AG10803 (cell line): ENCODE results near the gene SHOC2.
"Not testable (repeated sequence)": the region's sequence is repeated elsewhere in the genome, so short reads cannot be mapped to it uniquely, and the experiment has no call there.

Source experiments
- DNase-seq: peaks from one replicate; pipeline ENCODE4 v3.0.0; 2010; ENCODE audit warnings: low read depth
- H3K4me3 ChIP-seq: 2 replicates; pipeline ENCODE4 v1.5.1; 2011; ENCODE audit warnings: mild to moderate bottlenecking, low read length, control low read depth
- TF ChIP-seq, protein P1 (sequence below): conservative IDR thresholded peaks from 2 replicates; pipeline ENCODE4 v1.5.1; 2011; ENCODE audit warnings: mild to moderate bottlenecking, low read length, control low read depth, inconsistent platforms

Gene SHOC2

DNA sequence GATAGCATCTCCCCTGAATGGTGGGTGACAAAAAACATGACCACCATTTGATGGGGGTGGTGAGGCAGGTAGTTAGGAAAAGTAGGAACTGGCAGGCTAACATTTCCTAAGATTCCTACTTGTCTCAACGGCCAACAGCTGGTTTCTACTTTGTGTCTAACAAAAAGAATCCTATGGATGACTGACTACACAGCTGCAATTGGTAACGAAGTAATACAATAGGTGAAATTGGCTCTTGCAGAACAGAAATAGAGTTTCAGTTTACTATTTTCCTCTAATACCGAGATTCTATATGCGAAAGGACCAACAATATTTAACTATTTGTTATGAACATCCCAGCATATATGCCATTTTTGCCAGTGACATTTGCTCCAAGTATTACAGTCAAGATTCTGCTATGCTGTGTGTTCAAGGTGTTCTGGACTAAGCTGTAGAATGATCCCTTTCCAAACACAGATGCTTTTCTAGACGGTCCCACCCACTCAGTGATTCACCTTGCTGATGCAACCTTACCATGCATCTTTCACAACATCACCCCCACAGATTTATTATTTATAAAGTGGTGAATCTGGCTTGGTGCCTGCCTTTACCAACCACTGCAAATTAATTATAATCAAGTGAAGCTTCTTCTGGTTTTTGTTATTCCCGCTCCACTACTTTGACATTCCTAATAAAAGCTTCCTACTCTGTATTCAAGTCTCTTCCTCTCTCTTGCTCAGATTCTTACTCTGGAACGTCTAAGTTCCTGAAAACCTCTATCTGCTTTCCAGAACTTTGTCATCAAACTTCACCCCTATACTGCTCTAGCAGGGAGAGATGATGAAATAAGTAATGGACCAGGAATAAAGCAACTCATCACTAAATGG lies 17.2 kb upstream of the SHOC2 start:
- TF ChIP-seq, protein P1, sequence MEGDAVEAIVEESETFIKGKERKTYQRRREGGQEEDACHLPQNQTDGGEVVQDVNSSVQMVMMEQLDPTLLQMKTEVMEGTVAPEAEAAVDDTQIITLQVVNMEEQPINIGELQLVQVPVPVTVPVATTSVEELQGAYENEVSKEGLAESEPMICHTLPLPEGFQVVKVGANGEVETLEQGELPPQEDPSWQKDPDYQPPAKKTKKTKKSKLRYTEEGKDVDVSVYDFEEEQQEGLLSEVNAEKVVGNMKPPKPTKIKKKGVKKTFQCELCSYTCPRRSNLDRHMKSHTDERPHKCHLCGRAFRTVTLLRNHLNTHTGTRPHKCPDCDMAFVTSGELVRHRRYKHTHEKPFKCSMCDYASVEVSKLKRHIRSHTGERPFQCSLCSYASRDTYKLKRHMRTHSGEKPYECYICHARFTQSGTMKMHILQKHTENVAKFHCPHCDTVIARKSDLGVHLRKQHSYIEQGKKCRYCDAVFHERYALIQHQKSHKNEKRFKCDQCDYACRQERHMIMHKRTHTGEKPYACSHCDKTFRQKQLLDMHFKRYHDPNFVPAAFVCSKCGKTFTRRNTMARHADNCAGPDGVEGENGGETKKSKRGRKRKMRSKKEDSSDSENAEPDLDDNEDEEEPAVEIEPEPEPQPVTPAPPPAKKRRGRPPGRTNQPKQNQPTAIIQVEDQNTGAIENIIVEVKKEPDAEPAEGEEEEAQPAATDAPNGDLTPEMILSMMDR: no peak
- no peak overlapping the region for H3K4me3 ChIP-seq
- DNase-seq: peak; percentile 79

DNA sequence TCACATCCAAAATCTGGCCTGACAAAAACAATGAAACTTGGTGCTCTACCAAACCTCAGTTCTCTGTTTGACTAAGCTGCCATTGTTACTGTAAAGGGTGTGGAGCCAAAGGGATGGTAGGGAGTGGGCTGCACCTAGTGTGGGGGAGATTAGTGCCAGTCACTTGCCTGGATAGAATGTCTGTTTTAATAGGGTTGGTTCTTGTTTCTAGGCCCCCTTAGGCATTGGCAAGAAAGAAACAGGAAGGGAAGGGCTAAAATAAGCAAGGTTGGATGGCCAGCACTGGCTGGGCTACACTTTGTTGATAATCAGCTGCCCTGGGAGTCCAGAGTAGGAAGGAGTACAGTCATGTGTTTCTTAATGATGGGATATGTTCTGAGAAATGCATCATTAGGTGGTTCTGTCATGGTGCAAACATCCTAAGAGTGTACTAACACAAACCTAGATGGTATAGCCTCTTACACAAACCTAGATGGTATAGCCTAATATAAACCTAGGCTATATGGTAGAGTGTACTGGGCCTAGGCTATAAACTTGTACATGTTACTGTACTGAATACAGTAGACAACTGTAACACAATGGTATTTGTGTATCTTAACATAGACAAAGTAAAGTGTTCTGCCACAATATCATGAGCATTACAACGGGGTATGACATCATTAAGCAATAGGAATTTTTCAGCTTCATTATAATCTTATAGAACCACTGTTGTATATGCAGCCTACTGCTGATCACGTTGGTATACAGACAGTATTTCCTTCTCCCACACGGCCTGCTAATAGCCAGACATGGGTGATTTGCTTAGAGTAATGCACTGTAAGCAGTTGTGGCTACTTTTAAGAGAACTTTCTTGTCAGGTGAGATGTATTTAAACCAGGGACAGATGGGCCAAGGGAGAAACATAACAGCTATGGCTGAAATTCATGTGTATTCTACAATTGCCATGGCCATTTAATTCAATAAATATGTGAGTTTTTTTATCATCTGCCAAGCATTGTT lies 15.8 kb upstream of the SHOC2 start:
- TF ChIP-seq, protein P1: no peak
- no peak overlapping the region for H3K4me3 ChIP-seq
- DNase-seq: no peak

DNA sequence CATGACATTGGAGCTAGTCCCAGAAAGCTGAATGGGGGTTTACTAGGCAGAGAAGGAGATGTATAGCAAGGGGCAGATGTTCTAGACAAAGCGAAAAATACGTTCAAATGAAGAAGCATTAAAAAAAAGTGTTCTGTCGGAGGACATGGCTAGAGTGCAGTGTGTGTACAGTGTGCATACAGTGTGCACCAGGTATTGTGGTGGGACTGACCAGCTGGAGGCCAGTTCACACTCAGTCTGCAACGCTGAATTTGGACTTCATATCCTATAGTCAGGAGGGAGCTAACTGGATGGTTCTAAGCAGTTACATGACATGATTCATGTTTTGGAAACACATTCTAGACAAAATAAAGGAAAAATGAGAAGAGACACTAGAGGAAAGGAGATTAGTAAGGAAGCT lies 9.3 kb upstream of the SHOC2 start:
- no peak for DNase-seq
- H3K4me3 ChIP-seq: no peak overlapping the region
- TF ChIP-seq, protein P1: no peak

GRCh38 chr10:110912374-110912773 lies 7.0 kb upstream of the SHOC2 start:
- TF ChIP-seq, protein P1: no peak
- peak; percentile 76 for DNase-seq
- no peak overlapping the region for H3K4me3 ChIP-seq

DNA sequence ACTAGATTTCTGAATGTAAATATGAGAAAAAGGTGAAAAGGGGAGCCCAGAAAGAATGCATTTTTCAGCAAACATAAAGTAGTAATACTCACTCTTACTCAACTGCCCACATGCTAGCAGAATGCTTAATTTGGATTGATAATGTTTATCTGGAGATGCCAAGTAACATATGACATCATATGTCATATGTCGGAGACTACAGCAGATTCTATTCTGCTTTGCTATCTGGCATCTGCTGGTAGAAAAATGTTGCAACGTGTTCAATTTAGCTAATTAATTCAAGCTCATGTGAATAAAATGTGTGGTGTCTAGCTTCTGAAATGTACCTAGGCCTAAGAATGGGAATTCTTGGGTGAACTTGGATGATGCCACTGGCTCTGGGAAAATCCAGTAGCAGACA lies 5.0 kb upstream of the SHOC2 start:
- no peak overlapping the region for H3K4me3 ChIP-seq
- TF ChIP-seq, protein P1: no peak
- peak; percentile 72 for DNase-seq

- DNase-seq: no peak
- no peak overlapping the region for H3K4me3 ChIP-seq
- TF ChIP-seq, protein P1: no peak
These were observed 4.4 kb upstream of the SHOC2 start for GRCh38 chr10:110915035-110915434.

- DNase-seq, H3K4me3 ChIP-seq: not testable (repeated sequence)
These were observed 3.8 kb upstream of the SHOC2 start for GRCh38 chr10:110915600-110915999.
